ENCODE data around the gene CCDC12.

Gene CCDC12

DNA sequence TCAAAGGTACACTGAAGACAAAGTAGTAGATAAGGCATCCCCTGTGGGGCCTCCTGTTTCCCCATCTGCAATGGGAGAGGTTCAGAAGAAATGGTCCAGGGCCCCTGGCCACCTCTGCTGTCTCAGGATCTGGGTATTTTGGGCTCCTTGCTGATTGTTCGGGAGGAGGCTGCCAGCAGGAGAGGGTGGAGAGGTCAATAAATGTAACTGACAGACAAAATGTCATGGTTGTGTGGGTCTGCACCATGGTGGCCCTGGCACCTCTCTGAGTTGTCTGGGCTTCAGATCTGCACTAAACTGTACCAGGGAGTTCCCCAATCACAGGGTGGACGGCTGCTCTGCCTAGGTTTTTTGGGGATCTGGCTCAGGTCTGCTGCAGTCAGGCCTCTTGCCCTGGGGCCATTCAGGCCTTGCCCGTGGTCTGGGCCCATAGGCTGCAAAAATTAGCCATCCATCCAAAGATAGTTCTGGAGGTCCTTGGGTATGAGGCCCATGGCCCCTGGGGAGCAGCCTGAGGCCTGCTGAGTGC, 10.3 kb upstream of the CCDC12 start:
- WGBS (ENCODE audit: extremely low coverage, insufficient coverage, low lambda C conversion rate), result no CpG with 5 or more reads among the region's 3 CpGs
- no peaks in the 10 kb centered on the region for H3K79me1 ChIP-seq (ENCODE audit: low read length)
- no peak overlapping the region for H3K4me3 ChIP-seq (ENCODE audit: low read length)
- no peak overlapping the region for H3K27ac ChIP-seq (ENCODE audit: low read depth, low read length)
- no peak overlapping the region for H3K23ac ChIP-seq (ENCODE audit: low read length)
- peak overlapping the region; percentile 47 for H3K9ac ChIP-seq (ENCODE audit: low read length)
- H2BK120ac ChIP-seq (ENCODE audit: low read depth, low read length), result no peak overlapping the region
- H2AK5ac ChIP-seq (ENCODE audit: low read length), result no peak overlapping the region
- no peaks in the 10 kb centered on the region for H3K36me3 ChIP-seq (ENCODE audit: control insufficient read depth, insufficient read depth, low read length)
- no peak overlapping the region for H2BK15ac ChIP-seq (replicated peaks; ENCODE audit: low read depth)
- H3K79me2 ChIP-seq (ENCODE audit: control insufficient read depth, insufficient read depth, low read length), result no peaks in the 10 kb centered on the region
- H4K8ac ChIP-seq (ENCODE audit: low read depth, low read length), result no peak overlapping the region
- no peak overlapping the region for H3K18ac ChIP-seq (ENCODE audit: low read length)
- no peak overlapping the region for H3K4me2 ChIP-seq (ENCODE audit: low read length)
- H4K5ac ChIP-seq (ENCODE audit: low read length), result no peak overlapping the region
- peak overlapping the region; percentile 32 for H2BK5ac ChIP-seq (ENCODE audit: low read length)
- no peaks in the 10 kb centered on the region for H3K27me3 ChIP-seq (ENCODE audit: insufficient read depth, low read length, poor library complexity)
- DNase-seq, result no peak
- peak overlapping the region; percentile 37 for H3K56ac ChIP-seq (ENCODE audit: low read length)
- no peak overlapping the region for H3K4ac ChIP-seq (ENCODE audit: low read depth, low read length)
- H3K4me1 ChIP-seq (ENCODE audit: control insufficient read depth, low read depth, low read length), result peaks cover 14% of the 10 kb centered on the region

DNA sequence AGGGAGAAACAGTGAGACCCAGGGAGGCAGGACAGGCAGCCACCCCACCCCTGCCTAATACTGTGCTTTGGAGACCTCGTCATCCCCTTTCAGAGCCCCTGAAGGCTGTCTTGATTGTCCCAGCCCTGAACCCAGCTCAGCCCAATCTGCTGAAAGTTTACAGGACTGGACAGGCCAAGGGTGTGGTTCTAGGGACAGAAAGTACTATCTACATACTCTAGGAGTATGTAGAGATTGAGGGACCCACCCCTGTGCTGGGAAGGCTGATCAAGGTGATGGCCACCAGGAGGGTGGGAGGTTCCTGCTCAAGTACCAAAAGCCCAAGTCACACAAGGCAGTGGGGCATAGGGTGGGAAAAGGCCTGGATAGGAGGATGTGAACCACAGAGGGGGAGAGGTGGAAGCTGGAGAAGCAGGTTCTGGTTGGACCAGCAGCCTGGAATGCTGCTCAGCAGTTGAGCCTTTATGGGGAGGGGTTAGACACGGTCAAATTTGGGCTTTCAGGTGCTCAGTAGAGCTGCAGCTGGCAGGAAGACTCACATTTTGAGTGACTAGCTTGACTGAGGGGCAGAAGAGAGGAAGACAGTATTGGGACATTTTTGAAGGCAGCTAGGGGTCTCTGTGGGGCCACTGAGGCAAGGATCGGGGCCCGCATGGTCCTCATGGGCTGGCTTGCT, 9.6 kb upstream of the CCDC12 start:
- H3K36me3 ChIP-seq (ENCODE audit: control insufficient read depth, insufficient read depth, low read length), result no peaks in the 10 kb centered on the region
- H2AK5ac ChIP-seq (ENCODE audit: low read length), result no peak overlapping the region
- no peaks in the 10 kb centered on the region for H3K27me3 ChIP-seq (ENCODE audit: insufficient read depth, low read length, poor library complexity)
- H3K4me2 ChIP-seq (ENCODE audit: low read length), result no peak overlapping the region
- H3K79me1 ChIP-seq (ENCODE audit: low read length), result no peaks in the 10 kb centered on the region
- no peak overlapping the region for H4K8ac ChIP-seq (ENCODE audit: low read depth, low read length)
- H4K5ac ChIP-seq (ENCODE audit: low read length), result no peak overlapping the region
- WGBS (ENCODE audit: extremely low coverage, insufficient coverage, low lambda C conversion rate), result no CpG with 5 or more reads among the region's 4 CpGs
- H3K27ac ChIP-seq (ENCODE audit: low read depth, low read length), result no peak overlapping the region
- H3K4me1 ChIP-seq (ENCODE audit: control insufficient read depth, low read depth, low read length), result peaks cover 18% of the 10 kb centered on the region
- no peaks in the 10 kb centered on the region for H3K79me2 ChIP-seq (ENCODE audit: control insufficient read depth, insufficient read depth, low read length)
- no peak overlapping the region for H2BK5ac ChIP-seq (ENCODE audit: low read length)
- no peak overlapping the region for H3K4ac ChIP-seq (ENCODE audit: low read depth, low read length)
- H2BK120ac ChIP-seq (ENCODE audit: low read depth, low read length), result no peak overlapping the region
- no peak overlapping the region for H3K9ac ChIP-seq (ENCODE audit: low read length)
- H2BK15ac ChIP-seq (replicated peaks; ENCODE audit: low read depth), result no peak overlapping the region
- H3K23ac ChIP-seq (ENCODE audit: low read length), result no peak overlapping the region
- H3K4me3 ChIP-seq (ENCODE audit: low read length), result no peak overlapping the region
- no peak for DNase-seq
- no peak overlapping the region for H3K18ac ChIP-seq (ENCODE audit: low read length)
- H3K56ac ChIP-seq (ENCODE audit: low read length), result no peak overlapping the region

DNA sequence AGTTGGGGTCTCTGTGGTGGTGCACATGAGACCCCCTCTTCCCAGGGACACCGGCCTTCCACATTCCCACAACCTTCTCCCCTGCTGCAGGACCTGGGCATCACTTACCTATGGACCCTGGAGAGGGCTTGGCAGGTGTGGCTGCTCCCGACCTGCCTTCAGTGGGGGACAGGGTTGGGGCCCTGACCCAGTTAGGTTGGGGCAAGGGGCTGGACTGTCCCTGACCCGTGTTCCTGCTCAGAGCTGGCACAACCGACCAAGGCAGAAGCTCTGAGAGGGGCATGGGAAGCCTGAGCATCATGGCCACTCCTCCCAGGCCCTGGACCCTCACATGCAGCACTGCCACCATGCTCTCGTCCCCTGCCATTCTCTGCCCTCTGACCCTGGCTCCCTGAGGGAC, 9.0 kb upstream of the CCDC12 start:
- no peak overlapping the region for H2BK120ac ChIP-seq (ENCODE audit: low read depth, low read length)
- no CpG with 5 or more reads among the region's 5 CpGs for WGBS (ENCODE audit: extremely low coverage, insufficient coverage, low lambda C conversion rate)
- H2BK15ac ChIP-seq (replicated peaks; ENCODE audit: low read depth), result no peak overlapping the region
- H3K79me2 ChIP-seq (ENCODE audit: control insufficient read depth, insufficient read depth, low read length), result no peaks in the 10 kb centered on the region
- H3K79me1 ChIP-seq (ENCODE audit: low read length), result peaks cover 2% of the 10 kb centered on the region
- H2AK5ac ChIP-seq (ENCODE audit: low read length), result no peak overlapping the region
- DNase-seq, result no peak
- no peak overlapping the region for H4K5ac ChIP-seq (ENCODE audit: low read length)
- H3K36me3 ChIP-seq (ENCODE audit: control insufficient read depth, insufficient read depth, low read length), result no peaks in the 10 kb centered on the region
- H3K27ac ChIP-seq (ENCODE audit: low read depth, low read length), result no peak overlapping the region
- no peak overlapping the region for H3K18ac ChIP-seq (ENCODE audit: low read length)
- no peak overlapping the region for H3K56ac ChIP-seq (ENCODE audit: low read length)
- no peak overlapping the region for H2BK5ac ChIP-seq (ENCODE audit: low read length)
- no peak overlapping the region for H3K9ac ChIP-seq (ENCODE audit: low read length)
- H3K27me3 ChIP-seq (ENCODE audit: insufficient read depth, low read length, poor library complexity), result no peaks in the 10 kb centered on the region
- H3K4me3 ChIP-seq (ENCODE audit: low read length), result no peak overlapping the region
- no peak overlapping the region for H3K23ac ChIP-seq (ENCODE audit: low read length)
- no peak overlapping the region for H3K4ac ChIP-seq (ENCODE audit: low read depth, low read length)
- H3K4me2 ChIP-seq (ENCODE audit: low read length), result no peak overlapping the region
- H3K4me1 ChIP-seq (ENCODE audit: control insufficient read depth, low read depth, low read length), result peaks cover 18% of the 10 kb centered on the region
- no peak overlapping the region for H4K8ac ChIP-seq (ENCODE audit: low read depth, low read length)

DNA sequence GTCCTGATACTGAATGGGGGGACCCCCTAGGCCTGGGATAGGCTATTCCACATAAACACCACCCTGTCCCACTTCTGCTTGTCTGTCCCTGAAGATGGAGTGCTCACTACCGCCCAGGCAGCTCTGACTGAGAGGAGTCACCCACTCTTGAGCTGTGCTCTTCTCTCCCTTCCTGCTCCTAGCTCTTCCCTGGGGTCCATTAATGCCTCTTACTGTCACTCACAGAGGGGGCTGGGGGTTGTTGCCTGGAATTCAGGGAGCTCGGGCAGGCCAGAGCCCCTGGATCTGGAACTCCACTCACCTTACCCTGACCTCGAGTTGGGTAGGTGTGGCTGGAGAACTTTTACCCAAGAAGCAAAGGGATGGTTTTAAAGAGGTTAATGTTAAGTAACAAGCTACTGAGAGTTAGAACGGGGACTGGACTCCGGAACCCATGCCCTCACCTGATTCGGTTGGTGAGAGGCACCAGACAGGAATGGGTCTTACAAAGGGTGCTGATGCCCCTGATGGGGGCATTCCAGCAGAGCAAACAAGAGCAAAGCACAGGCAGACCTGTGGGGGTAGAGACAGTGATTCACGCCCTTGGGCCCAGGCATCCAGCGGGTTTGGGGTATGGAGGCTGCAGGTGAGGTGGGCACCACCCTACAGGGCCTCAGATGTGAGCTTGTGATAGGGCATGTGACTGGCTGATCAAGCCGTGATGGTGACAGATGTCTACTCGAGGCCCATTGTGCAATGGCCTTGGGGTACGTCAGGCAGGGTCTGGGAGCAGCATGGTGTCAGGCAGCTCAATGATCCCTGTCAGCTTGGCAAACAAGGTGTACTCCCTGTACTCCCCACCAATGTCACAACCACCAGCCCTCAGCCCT, 8.3 kb upstream of the CCDC12 start:
- Histone ChIP-seq H2BK120ac (ENCODE audit: low read depth, low read length) (no peak overlapping the region), H3K56ac (ENCODE audit: low read length) (no peak overlapping the region), H3K4me2 (ENCODE audit: low read length) (no peak overlapping the region), H3K4ac (ENCODE audit: low read depth, low read length) (no peak overlapping the region), H3K23ac (ENCODE audit: low read length) (no peak overlapping the region), H3K9ac (ENCODE audit: low read length) (no peak overlapping the region), H3K79me1 (ENCODE audit: low read length) (peaks cover 3% of the 10 kb centered on the region), H2BK15ac (replicated peaks; ENCODE audit: low read depth) (no peak overlapping the region), H2AK5ac (ENCODE audit: low read length) (peak overlapping the region; percentile 55), H2BK5ac (ENCODE audit: low read length) (no peak overlapping the region), H3K27me3 (ENCODE audit: insufficient read depth, low read length, poor library complexity) (no peaks in the 10 kb centered on the region), H3K4me3 (ENCODE audit: low read length) (no peak overlapping the region), H3K79me2 (ENCODE audit: control insufficient read depth, insufficient read depth, low read length) (no peaks in the 10 kb centered on the region), H3K18ac (ENCODE audit: low read length) (no peak overlapping the region), H3K4me1 (ENCODE audit: control insufficient read depth, low read depth, low read length) (peaks cover 18% of the 10 kb centered on the region), H3K27ac (ENCODE audit: low read depth, low read length) (no peak overlapping the region), H4K8ac (ENCODE audit: low read depth, low read length) (no peak overlapping the region), H3K36me3 (ENCODE audit: control insufficient read depth, insufficient read depth, low read length) (no peaks in the 10 kb centered on the region), H4K5ac (ENCODE audit: low read length) (no peak overlapping the region)
- no peak for DNase-seq
- no CpG with 5 or more reads among the region's 11 CpGs for WGBS (ENCODE audit: extremely low coverage, insufficient coverage, low lambda C conversion rate)

DNA sequence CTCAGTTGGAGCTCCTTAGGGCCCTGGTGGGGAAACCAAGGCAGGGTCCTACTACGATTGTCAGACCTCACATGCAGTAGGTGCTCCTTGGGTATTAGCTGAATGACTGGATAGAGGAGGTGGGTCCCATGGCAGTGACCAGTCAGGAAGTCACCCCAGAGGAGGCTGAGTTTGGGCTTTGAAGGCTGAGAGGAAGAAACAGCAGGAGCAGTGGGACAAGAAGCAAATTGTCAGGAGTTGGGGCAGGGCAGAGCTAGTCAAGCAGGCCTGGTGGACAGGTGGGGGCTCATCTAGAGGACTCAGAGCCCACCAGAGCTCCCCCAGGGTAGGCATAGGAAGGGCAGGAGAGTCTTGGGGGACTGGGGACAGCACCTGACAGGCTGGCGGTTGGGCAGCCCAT, 6.0 kb upstream of the CCDC12 start:
- DNase-seq, result no peak
- H3K23ac ChIP-seq (ENCODE audit: low read length), result no peak overlapping the region
- no peak overlapping the region for H2BK15ac ChIP-seq (replicated peaks; ENCODE audit: low read depth)
- no peak overlapping the region for H3K18ac ChIP-seq (ENCODE audit: low read length)
- H2AK5ac ChIP-seq (ENCODE audit: low read length), result no peak overlapping the region
- no peak overlapping the region for H3K27ac ChIP-seq (ENCODE audit: low read depth, low read length)
- no peak overlapping the region for H3K4ac ChIP-seq (ENCODE audit: low read depth, low read length)
- H3K79me2 ChIP-seq (ENCODE audit: control insufficient read depth, insufficient read depth, low read length), result no peaks in the 10 kb centered on the region
- no peak overlapping the region for H3K4me2 ChIP-seq (ENCODE audit: low read length)
- no peaks in the 10 kb centered on the region for H3K36me3 ChIP-seq (ENCODE audit: control insufficient read depth, insufficient read depth, low read length)
- no peak overlapping the region for H2BK120ac ChIP-seq (ENCODE audit: low read depth, low read length)
- H3K9ac ChIP-seq (ENCODE audit: low read length), result no peak overlapping the region
- H3K4me1 ChIP-seq (ENCODE audit: control insufficient read depth, low read depth, low read length), result peaks cover 10% of the 10 kb centered on the region
- no CpG with 5 or more reads among the region's 2 CpGs for WGBS (ENCODE audit: extremely low coverage, insufficient coverage, low lambda C conversion rate)
- peaks cover 3% of the 10 kb centered on the region for H3K79me1 ChIP-seq (ENCODE audit: low read length)
- H3K56ac ChIP-seq (ENCODE audit: low read length), result no peak overlapping the region
- no peak overlapping the region for H2BK5ac ChIP-seq (ENCODE audit: low read length)
- H4K5ac ChIP-seq (ENCODE audit: low read length), result no peak overlapping the region
- H4K8ac ChIP-seq (ENCODE audit: low read depth, low read length), result no peak overlapping the region
- H3K27me3 ChIP-seq (ENCODE audit: insufficient read depth, low read length, poor library complexity), result no peaks in the 10 kb centered on the region
- H3K4me3 ChIP-seq (ENCODE audit: low read length), result no peak overlapping the region

Data from mesendoderm (in vitro differentiated cells).